HepG2 (cell line): Measurements from ENCODE around the gene MGLL. TPM values are rescaled to one million over a fixed set of nuclear protein-coding genes. Genes with fewer than 3 reads are reported as not detected.

Experiments
- CENPT ChIP-seq: sonication (generic); formaldehyde crosslinking; IDR thresholded peaks from 2 replicates; pipeline ENCODE4 v1.8.0; 2022; ENCODE audit warnings: low read depth, mild to moderate bottlenecking, moderate library complexity, missing genetic modification reagents
- GATA4 ChIP-seq: sonication (generic); IDR thresholded peaks from 2 replicates; pipeline ENCODE4 v1.6.1; 2016; ENCODE audit warnings: antibody characterized with exemption, low read depth, borderline replicate concordance
- HNRNPL ChIP-seq: fragments of 200-400 bp; formaldehyde crosslinking; IDR thresholded peaks from 2 replicates; pipeline ENCODE4 v1.6.1; 2017; ENCODE audit warnings: mild to moderate bottlenecking, low read depth, low read length
- IKZF4 ChIP-seq: sonication (generic); formaldehyde crosslinking; IDR thresholded peaks from 2 replicates; pipeline ENCODE4 v1.5.1; 2020; ENCODE audit warnings: borderline replicate concordance, mild to moderate bottlenecking, low read depth, missing genetic modification reagents; ENCODE audit errors: not compliant biosample characterization
- ISL2 ChIP-seq: sonication (generic); formaldehyde crosslinking; IDR thresholded peaks from 2 replicates; pipeline ENCODE4 v1.5.0; 2020; ENCODE audit warnings: missing genetic modification reagents
- NAIF1 ChIP-seq: sonication (generic); formaldehyde crosslinking; IDR thresholded peaks from 2 replicates; pipeline ENCODE4 v1.5.0; 2020; ENCODE audit warnings: mild to moderate bottlenecking, missing genetic modification reagents, borderline replicate concordance
- ONECUT2 ChIP-seq: sonication (generic); formaldehyde crosslinking; IDR thresholded peaks from 2 replicates; pipeline ENCODE4 v1.4.0; 2020; ENCODE audit warnings: missing genetic modification reagents
- RARA ChIP-seq: IDR thresholded peaks from 2 replicates; pipeline ENCODE4 v1.6.1; 2016; ENCODE audit warnings: missing genetic modification reagents, missing compliant biosample characterization
- SMAD1 ChIP-seq: sonication (generic); formaldehyde crosslinking; IDR thresholded peaks from 2 replicates; pipeline ENCODE4 v1.4.0; 2020; ENCODE audit warnings: missing genetic modification reagents, low read depth, mild to moderate bottlenecking, borderline replicate concordance
- SMARCC2 ChIP-seq: fragments of 450-650 bp; IDR thresholded peaks from 2 replicates; pipeline ENCODE4 v1.6.1; 2017; ENCODE audit warnings: antibody characterized with exemption, mild to moderate bottlenecking
- TBX3 ChIP-seq: fragments of 450-650 bp; IDR thresholded peaks from 2 replicates; pipeline ENCODE4 v1.6.1; 2017; ENCODE audit warnings: antibody characterized with exemption, mild to moderate bottlenecking, inconsistent platforms, borderline replicate concordance
- TGIF2 ChIP-seq: IDR thresholded peaks from 2 replicates; pipeline ENCODE4 v1.6.1; 2016; ENCODE audit warnings: control low read depth, missing compliant biosample characterization
- XBP1 ChIP-seq: sonication (generic); formaldehyde crosslinking; IDR thresholded peaks from 2 replicates; pipeline ENCODE4 v1.5.0; 2020; ENCODE audit warnings: missing genetic modification reagents
- ZFP1 ChIP-seq: IDR thresholded peaks from 2 replicates; pipeline ENCODE4 v1.6.1; 2016
- ZNF24 ChIP-seq: fragments of 450-650 bp; IDR thresholded peaks from 2 replicates; pipeline ENCODE4 v1.6.1; 2017; ENCODE audit warnings: antibody characterized with exemption, mild to moderate bottlenecking
- ZNF350 ChIP-seq: sonication (generic); formaldehyde crosslinking; IDR thresholded peaks from 2 replicates; pipeline ENCODE4 v1.4.0; 2020; ENCODE audit warnings: mild to moderate bottlenecking, low read depth, missing genetic modification reagents, borderline replicate concordance
- ZNF709 ChIP-seq: sonication (generic); formaldehyde crosslinking; IDR thresholded peaks from 2 replicates; pipeline ENCODE4 v1.5.0; 2020; ENCODE audit warnings: mild to moderate bottlenecking, missing genetic modification reagents
- ZNF768 ChIP-seq: sonication (generic); formaldehyde crosslinking; IDR thresholded peaks from 2 replicates; pipeline ENCODE4 v1.4.0; 2020; ENCODE audit warnings: missing genetic modification reagents
- polyA plus RNA-seq, 8 experiments: library from polyadenylated mRNA; depleted of rRNA in 3 of 8; stranded (reverse) in 7 of 8; unstranded in 1 of 8; fragments of >200 nt; fragmentation: Illumina TruSeq in 4 of 8; extraction: Trizol in 4 of 8; gene quantifications; 2 replicates each; pipeline versions ENCODE4 v1.2.1 to v1.2.3, GENCODE V29; 2011 to 2016; ENCODE audit warnings: low read depth in 4 of 8, missing spikeins in 1 of 8, mixed read lengths in 1 of 8; ENCODE audit not compliant: insufficient read depth in 1 of 8
- total RNA-seq, 5 experiments: library from RNA; depleted of rRNA; stranded (reverse); fragments of >200 nt; fragmentation: Illumina TruSeq; extraction: Trizol; gene quantifications; 2 replicates each; pipeline ENCODE4 v1.2.3, GENCODE V29; 2016; ENCODE audit warnings: low read depth in 1 of 5
- TF ChIP-seq, protein P1 (sequence below): sonication (generic); formaldehyde crosslinking; IDR thresholded peaks from 2 replicates; pipeline ENCODE4 v1.9.0; 2021; ENCODE audit warnings: missing genetic modification reagents, borderline replicate concordance
- TF ChIP-seq, protein P2 (sequence below): sonication (generic); formaldehyde crosslinking; IDR thresholded peaks from 2 replicates; pipeline ENCODE4 v1.4.0; 2020; ENCODE audit warnings: mild to moderate bottlenecking, missing genetic modification reagents
- TF ChIP-seq, protein P3 (sequence below): IDR thresholded peaks from 2 replicates; pipeline ENCODE4 v1.6.1; 2016; ENCODE audit warnings: low read depth, control low read depth
- TF ChIP-seq, protein P4 (sequence below): sonication (generic); formaldehyde crosslinking; conservative IDR thresholded peaks from 2 replicates; pipeline ENCODE4 v1.8.1; 2023; ENCODE audit warnings: missing genetic modification reagents
- TF ChIP-seq, protein P5 (sequence below): sonication (generic); formaldehyde crosslinking; IDR thresholded peaks from 2 replicates; pipeline ENCODE4 v1.4.0; 2020; ENCODE audit warnings: missing genetic modification reagents

Gene MGLL
- total and polyA plus RNA-seq, 2 of the 13 experiments (the other 11 are each of a cell fraction or from before 2014, with no cell fraction given), result not detected

DNA sequence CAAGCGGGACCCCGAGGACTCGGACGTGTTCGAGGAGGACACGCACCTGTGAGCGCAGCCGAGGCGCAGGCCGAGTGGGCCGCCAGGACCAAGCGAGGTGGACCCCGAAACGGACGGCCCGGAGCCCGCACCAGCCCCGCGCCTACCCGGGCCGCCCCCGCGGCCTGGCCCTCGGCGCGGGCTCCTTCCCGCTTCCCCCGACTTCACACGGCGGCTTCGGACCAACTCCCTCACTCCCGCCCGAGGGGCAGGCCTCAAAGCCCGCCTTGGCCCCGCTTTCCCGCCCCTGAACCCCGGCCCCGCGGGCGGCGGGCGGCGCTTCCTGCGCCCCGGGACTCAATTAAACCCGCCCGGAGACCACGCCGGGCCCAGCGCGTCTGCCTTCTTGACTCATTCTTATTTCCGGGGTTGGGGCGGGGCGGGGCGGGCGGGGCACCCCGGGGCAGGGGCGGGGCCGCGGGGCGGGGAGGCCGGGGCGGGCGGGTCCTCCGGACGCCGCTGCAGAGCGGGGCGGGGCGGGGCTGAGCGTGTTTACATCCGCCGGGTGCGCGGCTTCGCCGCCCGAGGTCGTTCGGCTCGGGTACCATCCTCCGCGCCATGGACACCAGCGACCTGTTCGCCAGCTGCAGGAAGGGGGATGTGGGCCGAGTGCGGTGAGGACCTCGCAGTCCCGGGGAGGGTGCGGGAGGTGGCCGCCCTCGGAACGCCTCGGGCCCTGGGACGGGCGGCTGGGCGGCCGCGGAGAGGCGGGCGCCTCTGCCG, 149.7 kb downstream of the MGLL start, which contains the start of gene ABTB1 (continued):
- TF ChIP-seq, protein P1, sequence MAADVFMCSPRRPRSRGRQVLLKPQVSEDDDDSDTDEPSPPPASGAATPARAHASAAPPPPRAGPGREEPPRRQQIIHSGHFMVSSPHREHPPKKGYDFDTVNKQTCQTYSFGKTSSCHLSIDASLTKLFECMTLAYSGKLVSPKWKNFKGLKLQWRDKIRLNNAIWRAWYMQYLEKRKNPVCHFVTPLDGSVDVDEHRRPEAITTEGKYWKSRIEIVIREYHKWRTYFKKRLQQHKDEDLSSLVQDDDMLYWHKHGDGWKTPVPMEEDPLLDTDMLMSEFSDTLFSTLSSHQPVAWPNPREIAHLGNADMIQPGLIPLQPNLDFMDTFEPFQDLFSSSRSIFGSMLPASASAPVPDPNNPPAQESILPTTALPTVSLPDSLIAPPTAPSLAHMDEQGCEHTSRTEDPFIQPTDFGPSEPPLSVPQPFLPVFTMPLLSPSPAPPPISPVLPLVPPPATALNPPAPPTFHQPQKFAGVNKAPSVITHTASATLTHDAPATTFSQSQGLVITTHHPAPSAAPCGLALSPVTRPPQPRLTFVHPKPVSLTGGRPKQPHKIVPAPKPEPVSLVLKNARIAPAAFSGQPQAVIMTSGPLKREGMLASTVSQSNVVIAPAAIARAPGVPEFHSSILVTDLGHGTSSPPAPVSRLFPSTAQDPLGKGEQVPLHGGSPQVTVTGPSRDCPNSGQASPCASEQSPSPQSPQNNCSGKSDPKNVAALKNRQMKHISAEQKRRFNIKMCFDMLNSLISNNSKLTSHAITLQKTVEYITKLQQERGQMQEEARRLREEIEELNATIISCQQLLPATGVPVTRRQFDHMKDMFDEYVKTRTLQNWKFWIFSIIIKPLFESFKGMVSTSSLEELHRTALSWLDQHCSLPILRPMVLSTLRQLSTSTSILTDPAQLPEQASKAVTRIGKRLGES (CRISPR knock-in tag), result no peak; the same call in 1 of the 2 replicates
- TF ChIP-seq ZFP1 (CRISPR knock-in tag) (no peak), TGIF2 (CRISPR knock-in tag) (no peak), ZNF350 (no peak; the same call in 1 of the 2 replicates), NAIF1 (no peak), RARA (CRISPR knock-in tag) (no peak), SMAD1 (CRISPR knock-in tag) (0 out of 2 replicates have a peak, but pooled peaks have one; percentile 54), SMARCC2 (no peak), ZNF768 (CRISPR knock-in tag) (no peak), CENPT (CRISPR knock-in tag) (no peak), GATA4 (no peak), IKZF4 (CRISPR knock-in tag) (no peak), ZNF709 (no peak), ISL2 (CRISPR knock-in tag) (0 out of 2 replicates have a peak, but pooled peaks have one; percentile 2), HNRNPL (no peak), XBP1 (CRISPR knock-in tag) (no peak), ZNF24 (no peak), ONECUT2 (no peak), TBX3 (no peak)
- TF ChIP-seq, protein P2, sequence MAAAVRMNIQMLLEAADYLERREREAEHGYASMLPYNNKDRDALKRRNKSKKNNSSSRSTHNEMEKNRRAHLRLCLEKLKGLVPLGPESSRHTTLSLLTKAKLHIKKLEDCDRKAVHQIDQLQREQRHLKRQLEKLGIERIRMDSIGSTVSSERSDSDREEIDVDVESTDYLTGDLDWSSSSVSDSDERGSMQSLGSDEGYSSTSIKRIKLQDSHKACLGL (CRISPR knock-in tag), result no peak
- TF ChIP-seq, protein P3, sequence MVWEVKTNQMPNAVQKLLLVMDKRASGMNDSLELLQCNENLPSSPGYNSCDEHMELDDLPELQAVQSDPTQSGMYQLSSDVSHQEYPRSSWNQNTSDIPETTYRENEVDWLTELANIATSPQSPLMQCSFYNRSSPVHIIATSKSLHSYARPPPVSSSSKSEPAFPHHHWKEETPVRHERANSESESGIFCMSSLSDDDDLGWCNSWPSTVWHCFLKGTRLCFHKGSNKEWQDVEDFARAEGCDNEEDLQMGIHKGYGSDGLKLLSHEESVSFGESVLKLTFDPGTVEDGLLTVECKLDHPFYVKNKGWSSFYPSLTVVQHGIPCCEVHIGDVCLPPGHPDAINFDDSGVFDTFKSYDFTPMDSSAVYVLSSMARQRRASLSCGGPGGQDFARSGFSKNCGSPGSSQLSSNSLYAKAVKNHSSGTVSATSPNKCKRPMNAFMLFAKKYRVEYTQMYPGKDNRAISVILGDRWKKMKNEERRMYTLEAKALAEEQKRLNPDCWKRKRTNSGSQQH (CRISPR knock-in tag), result no peak
- TF ChIP-seq, protein P4, sequence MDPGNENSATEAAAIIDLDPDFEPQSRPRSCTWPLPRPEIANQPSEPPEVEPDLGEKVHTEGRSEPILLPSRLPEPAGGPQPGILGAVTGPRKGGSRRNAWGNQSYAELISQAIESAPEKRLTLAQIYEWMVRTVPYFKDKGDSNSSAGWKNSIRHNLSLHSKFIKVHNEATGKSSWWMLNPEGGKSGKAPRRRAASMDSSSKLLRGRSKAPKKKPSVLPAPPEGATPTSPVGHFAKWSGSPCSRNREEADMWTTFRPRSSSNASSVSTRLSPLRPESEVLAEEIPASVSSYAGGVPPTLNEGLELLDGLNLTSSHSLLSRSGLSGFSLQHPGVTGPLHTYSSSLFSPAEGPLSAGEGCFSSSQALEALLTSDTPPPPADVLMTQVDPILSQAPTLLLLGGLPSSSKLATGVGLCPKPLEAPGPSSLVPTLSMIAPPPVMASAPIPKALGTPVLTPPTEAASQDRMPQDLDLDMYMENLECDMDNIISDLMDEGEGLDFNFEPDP (CRISPR knock-in tag), result no peak
- TF ChIP-seq, protein P5, sequence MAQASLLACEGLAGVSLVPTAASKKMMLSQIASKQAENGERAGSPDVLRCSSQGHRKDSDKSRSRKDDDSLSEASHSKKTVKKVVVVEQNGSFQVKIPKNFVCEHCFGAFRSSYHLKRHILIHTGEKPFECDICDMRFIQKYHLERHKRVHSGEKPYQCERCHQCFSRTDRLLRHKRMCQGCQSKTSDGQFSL (CRISPR knock-in tag), result no peak
